Erythroblast (primary cell): Measurements from ENCODE around the gene ABHD14A.

ENCODE experiments used
- GATA1 ChIP-seq: IDR thresholded peaks from 2 replicates; pipeline ENCODE4 v1.6.1; 2011; ENCODE audit warnings: low read depth, mild to moderate bottlenecking, control low read depth, low read length, moderate library complexity
- POLR2A ChIP-seq: IDR thresholded peaks from 2 replicates; pipeline ENCODE4 v1.6.1; 2011; ENCODE audit warnings: mild to moderate bottlenecking, low read length

GRCh38 chr3:51971350-51971749 is 3.5 kb upstream of the ABHD14A start:
- TF ChIP-seq POLR2A (no peak), GATA1 (no peak)
